SK-N-MC (cell line): ENCODE data around the gene TRIP12.
"Not testable (repeated sequence)": the region's sequence is repeated elsewhere in the genome, so short reads cannot be mapped to it uniquely, and the experiment has no call there.

Source experiments
- DNase-seq: peaks from one replicate; pipeline ENCODE4 v3.0.0-alpha.2; 2011; ENCODE audit warnings: low read depth, low spot score
- H3K27ac ChIP-seq: fragments of 200-600 bp; sonication (generic); 2 replicates; pipeline ENCODE4 v1.5.1; 2016; ENCODE audit warnings: mixed run types
- H3K36me3 ChIP-seq: fragments of 200-600 bp; sonication (generic); 2 replicates; pipeline ENCODE4 v1.6.1; 2017; ENCODE audit warnings: antibody characterized with exemption, low read length, mixed read lengths; ENCODE audit not compliant: insufficient read depth
- H3K4me3 ChIP-seq: fragments of 200-600 bp; sonication (generic); 2 replicates; pipeline ENCODE4 v1.5.1; 2016
- H3K9ac ChIP-seq: fragments of 200-600 bp; sonication (generic); 2 replicates; pipeline ENCODE4 v1.8.0; 2017; ENCODE audit warnings: mixed run types, mixed read lengths; ENCODE audit not compliant: insufficient read length
- H3K9me3 ChIP-seq: fragments of 200-600 bp; sonication (generic); 2 replicates; pipeline ENCODE4 v1.6.1; 2017; ENCODE audit warnings: low read depth, mild to moderate bottlenecking, antibody characterized with exemption, low read length, moderate library complexity, mixed read lengths
- EZH2 ChIP-seq: fragments of 200-600 bp; sonication (generic); IDR thresholded peaks from one replicate; pipeline ENCODE4 v1.6.1; 2017; ENCODE audit warnings: antibody characterized with exemption
- FOXP2 ChIP-seq: optimal IDR thresholded peaks from 2 replicates; pipeline ENCODE3; 2011; ENCODE audit warnings: mild to moderate bottlenecking, moderate library complexity; ENCODE audit not compliant: insufficient read depth; ENCODE audit errors: extremely low read length, control extremely low read depth
- POLR2AphosphoS5 ChIP-seq: IDR thresholded peaks from 2 replicates; pipeline ENCODE4 v1.6.1; 2012; ENCODE audit warnings: mild to moderate bottlenecking, low read depth, low read length, borderline replicate concordance

TRIP12 gene

DNA sequence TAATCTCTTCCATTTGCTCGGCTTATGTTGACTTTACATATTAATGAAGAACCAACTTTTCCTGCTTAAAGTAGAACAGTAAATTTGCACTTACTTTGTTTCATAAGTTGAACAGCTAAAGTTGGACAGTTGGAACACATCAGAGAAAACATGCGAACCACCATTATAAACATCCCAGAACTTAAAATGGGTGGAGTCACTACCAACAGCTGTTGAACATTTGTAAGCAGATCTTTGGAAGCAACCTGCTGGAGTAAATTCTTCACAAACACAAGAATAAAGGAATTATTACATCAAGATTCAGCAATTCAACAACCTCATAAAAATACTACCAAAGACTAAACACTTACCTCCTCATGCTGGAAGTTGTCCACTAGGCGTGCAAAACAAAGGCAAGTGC lies 111.0 kb downstream of the TRIP12 start:
- peaks cover 83% of the 10 kb centered on the region for H3K36me3 ChIP-seq
- no peak overlapping the region for H3K4me3 ChIP-seq
- H3K9ac ChIP-seq: no peak overlapping the region
- TF ChIP-seq POLR2AphosphoS5: no peak
- TF ChIP-seq FOXP2: no peak
- no peak overlapping the region for H3K27ac ChIP-seq
- no peaks in the 10 kb centered on the region for H3K9me3 ChIP-seq
- no peak for DNase-seq

DNA sequence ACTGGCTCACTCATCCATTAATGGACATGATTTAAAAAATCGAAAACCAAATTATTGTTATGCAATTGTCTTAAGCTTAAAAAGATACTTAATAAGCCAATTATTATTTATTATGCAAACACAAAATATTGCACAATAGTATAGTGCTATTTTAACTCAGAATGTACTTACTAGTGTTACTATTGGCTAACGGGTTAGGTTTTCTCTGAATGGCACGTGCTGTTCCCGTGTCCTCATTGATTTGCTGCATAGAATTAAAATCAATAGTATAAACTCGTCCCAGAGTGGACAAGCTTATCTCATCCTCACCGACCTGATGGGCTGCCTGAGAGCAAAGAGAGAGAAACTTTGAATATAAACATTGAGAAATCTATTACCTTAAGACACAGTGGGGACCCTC lies 116.2 kb downstream of the TRIP12 start:
- peaks cover 88% of the 10 kb centered on the region for H3K36me3 ChIP-seq
- no peak for DNase-seq
- H3K9me3 ChIP-seq: no peaks in the 10 kb centered on the region
- H3K27ac ChIP-seq: no peak overlapping the region
- H3K4me3 ChIP-seq: no peak overlapping the region
- TF ChIP-seq FOXP2 (no peak), EZH2 (no peak), POLR2AphosphoS5 (no peak)
- H3K9ac ChIP-seq: no peak overlapping the region

DNA sequence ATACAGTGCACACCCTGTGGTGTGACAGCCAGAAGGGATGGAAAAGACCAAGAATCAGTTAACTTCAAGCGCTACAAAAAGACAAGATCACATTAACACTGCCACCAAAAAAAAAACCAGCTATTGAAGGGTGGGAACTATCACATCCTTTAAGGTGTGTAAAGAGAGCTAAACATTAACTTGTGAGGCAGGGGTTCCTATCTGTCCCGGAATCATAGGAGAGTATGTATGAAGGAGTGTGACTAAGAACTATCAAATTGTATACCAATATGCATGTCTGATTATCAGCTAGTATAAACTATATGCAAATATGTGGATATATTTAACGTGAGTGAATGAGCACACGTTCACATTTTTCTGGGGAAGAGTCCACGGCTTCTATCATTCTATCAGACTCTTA lies 119.0 kb downstream of the TRIP12 start:
- Histone ChIP-seq H3K27ac (no peak overlapping the region), H3K9me3 (no peaks in the 10 kb centered on the region), H3K4me3 (no peak overlapping the region), H3K9ac (no peak overlapping the region), H3K36me3 (peaks cover 86% of the 10 kb centered on the region)
- no peak for TF ChIP-seq FOXP2
- no peak for TF ChIP-seq EZH2
- TF ChIP-seq POLR2AphosphoS5: no peak
- DNase-seq: no peak

DNA sequence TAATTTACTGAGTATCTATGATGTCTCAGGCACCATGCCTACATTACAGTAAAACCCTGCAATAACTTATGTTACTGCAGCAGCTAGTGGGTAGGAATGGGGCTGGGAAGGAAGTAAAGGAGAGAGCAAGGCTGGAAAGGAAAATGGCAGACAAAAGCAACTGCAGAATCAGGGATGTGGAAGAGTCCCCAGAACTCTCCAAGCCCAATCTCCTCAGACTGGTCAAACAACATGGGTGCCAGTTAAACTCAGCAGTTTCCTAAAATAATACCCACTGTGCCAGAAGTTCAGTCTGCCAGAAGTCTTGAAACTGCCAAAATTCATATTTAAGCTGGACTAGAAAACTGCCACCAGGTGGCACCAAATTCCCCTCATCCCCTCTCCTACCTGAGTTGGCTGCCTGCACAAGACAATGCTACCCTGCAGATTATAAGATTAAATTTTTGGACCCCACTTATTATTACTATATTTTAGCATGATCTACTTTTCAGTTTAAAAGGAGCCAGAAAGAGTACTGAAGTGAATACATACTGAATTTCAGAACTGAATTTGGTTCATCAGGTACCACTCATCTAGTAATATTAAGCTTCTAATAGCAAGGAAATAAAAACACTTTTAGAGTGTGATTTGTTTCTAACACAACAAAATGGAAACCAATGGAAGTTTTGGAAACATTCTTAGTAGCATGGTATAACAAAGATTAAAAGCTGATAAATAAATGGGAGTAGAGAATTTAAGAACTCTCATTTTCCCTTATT lies 120.6 kb downstream of the TRIP12 start:
- TF ChIP-seq POLR2AphosphoS5 (no peak), EZH2 (no peak), FOXP2 (no peak)
- Histone ChIP-seq H3K9ac (peak overlapping the region; percentile 17), H3K27ac (peak overlapping the region; percentile 26; the same call in 1 of the 2 replicates), H3K36me3 (peaks cover 86% of the 10 kb centered on the region), H3K9me3 (no peaks in the 10 kb centered on the region), H3K4me3 (no peak overlapping the region)
- no peak for DNase-seq

DNA sequence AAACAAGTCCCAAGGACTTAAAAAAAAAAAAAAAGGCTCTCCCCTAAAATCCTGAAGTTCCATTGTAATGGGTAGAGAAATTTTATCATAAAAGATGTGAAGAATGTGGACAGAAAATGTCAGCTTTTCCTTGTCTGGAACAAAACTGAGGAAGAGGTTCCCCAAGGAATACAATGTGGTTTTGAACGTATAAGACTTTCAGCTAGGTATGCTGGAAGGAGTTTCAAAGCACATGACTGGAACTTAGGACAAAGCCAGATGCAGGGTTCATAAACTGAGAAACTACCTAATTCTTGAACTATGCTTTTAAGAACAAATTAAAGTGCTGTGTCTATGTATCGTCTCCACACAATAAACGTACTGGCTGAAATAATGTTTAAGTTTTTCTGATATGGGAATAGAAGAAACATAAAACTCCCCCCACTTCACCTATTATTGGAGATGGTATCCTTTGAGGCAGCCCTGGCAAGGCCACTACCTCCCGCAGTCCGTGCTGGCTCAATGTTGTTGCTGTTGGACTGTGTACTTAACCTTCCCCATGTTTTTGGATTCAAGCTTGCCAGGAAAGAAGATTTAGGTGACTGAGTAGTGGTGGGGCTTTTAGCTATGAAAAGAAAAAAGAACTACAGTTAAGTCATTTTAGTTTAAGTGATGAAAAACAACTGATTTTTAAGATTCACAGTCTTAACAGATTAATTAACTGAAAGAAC lies 123.2 kb downstream of the TRIP12 start:
- H3K36me3 ChIP-seq: peaks cover 88% of the 10 kb centered on the region
- DNase-seq: no peak
- H3K27ac ChIP-seq: no peak overlapping the region
- H3K9me3 ChIP-seq: no peaks in the 10 kb centered on the region
- H3K9ac ChIP-seq: no peak overlapping the region
- no peak overlapping the region for H3K4me3 ChIP-seq
- TF ChIP-seq POLR2AphosphoS5: no peak

DNA sequence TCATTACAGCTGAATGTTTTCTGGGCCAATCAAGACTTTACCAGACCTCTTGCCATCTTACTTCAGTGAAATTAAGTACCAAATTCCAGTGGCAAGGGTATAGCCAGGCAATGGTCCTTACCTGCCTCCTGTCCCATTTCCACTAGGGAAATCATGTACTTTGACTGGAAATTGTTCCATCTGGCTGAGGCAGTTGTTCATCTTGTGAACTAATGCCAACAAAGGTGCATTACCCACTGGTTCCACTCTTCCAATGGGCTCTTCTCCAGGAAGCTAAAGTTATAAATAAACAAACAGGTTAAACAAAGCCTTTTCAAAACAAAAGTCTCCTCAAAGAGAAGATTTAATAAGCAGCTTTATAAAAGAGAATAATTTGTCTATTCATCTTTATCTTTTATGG lies 126.8 kb downstream of the TRIP12 start:
- no peak overlapping the region for H3K9ac ChIP-seq
- H3K4me3 ChIP-seq: no peak overlapping the region
- H3K27ac ChIP-seq: no peak overlapping the region
- H3K36me3 ChIP-seq: peaks cover 94% of the 10 kb centered on the region
- H3K9me3 ChIP-seq: no peaks in the 10 kb centered on the region
- DNase-seq: no peak
- TF ChIP-seq FOXP2 (no peak), POLR2AphosphoS5 (no peak), EZH2 (no peak)

DNA sequence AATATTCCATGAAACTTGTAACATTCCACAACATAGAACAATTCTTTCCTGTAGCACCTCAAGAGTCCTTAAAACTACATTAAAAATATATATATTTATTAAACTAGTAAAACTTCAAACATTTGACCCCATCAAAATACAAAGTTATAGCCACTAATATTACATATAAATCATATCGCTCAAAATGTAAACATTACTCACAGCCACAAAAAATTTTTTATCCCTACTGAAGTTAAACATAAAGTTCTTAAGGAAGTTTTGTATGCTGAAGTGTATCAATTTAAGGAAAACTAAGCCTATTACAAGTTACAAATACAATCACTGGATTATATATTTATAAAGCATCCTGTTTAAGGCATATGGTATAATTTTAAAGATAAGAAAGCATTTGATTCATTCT lies 127.2 kb downstream of the TRIP12 start:
- Histone ChIP-seq H3K27ac (no peak overlapping the region), H3K9ac (no peak overlapping the region), H3K36me3 (peaks cover 94% of the 10 kb centered on the region), H3K9me3 (no peaks in the 10 kb centered on the region), H3K4me3 (no peak overlapping the region)
- no peak for DNase-seq
- no peak for TF ChIP-seq EZH2
- TF ChIP-seq POLR2AphosphoS5: no peak
- no peak for TF ChIP-seq FOXP2

DNA sequence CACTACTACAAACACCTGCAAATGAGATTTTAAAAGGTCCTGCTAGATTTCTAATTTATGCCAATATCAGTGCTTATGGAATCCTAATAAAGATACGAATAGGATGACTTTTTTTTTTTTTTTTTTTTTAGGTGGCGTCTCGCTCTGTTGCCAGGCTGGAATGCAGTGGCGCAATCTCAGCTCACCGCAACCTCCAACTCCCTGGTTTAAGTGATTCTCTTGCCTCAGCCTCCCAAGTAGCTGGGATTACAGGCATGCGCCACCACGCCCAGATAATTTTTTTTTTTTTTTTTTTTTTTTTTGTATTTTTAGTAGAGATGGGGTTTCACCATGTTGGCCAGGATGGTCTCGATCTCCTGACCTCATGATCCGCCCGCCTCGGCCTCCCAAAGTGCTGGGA lies 135.5 kb downstream of the TRIP12 start:
- DNase-seq, H3K9ac ChIP-seq, H3K9me3 ChIP-seq, H3K27ac ChIP-seq, H3K4me3 ChIP-seq: not testable (repeated sequence)
- H3K36me3 ChIP-seq: peaks cover 67% of the 10 kb centered on the region

DNA sequence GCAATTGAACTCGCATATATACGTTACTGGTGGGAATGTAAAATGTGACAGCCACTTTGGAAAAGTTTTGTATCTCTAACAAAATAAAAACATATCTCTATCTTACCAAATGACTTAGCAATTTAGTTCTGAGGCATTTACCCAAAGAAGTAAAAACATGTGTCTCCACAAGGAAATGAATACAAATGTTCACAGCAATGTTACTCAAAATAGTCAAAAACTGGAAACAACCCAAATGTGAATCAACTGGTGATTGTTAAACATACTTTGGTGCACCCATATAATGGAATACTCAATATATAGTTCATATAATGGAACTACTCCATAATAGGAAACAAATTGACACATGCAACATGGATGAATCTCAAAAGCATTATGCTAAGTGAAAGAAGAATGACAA lies 137.0 kb downstream of the TRIP12 start:
- H3K36me3 ChIP-seq: peaks cover 55% of the 10 kb centered on the region
- no peak for TF ChIP-seq EZH2
- TF ChIP-seq POLR2AphosphoS5: no peak
- no peak for TF ChIP-seq FOXP2
- DNase-seq: no peak
- H3K9me3 ChIP-seq: no peaks in the 10 kb centered on the region
- H3K4me3 ChIP-seq: no peak overlapping the region
- peak overlapping the region; percentile 11; the same call in 1 of the 2 replicates for H3K27ac ChIP-seq
- H3K9ac ChIP-seq: no peak overlapping the region
